ENCODE data around the gene TRIM56. TPM values are rescaled to one million over a fixed set of nuclear protein-coding genes. Genes with fewer than 3 reads are reported as not detected.

Gene TRIM56
- polyA plus RNA-seq, 1 of the 3 experiments (the other 2 are of a cell fraction): 2.5 TPM

GRCh38 chr7:101123703-101124068 is 38.4 kb downstream of the TRIM56 start:
- Histone ChIP-seq H2AFZ (ENCODE audit: low read depth) (no peak overlapping the region), H3K36me3 (replicated peaks in 1 of 2; ENCODE audit: control insufficient read depth in 1 of 2, insufficient read depth in 2 of 2, low read length in 1 of 2) (peaks cover 0 to 16% of the 10 kb centered on the region in 2 experiments), H3K9me2 (no peaks in the 10 kb centered on the region), H3K9ac (no peak overlapping the region; the same call in 1 of the 2 replicates), H3K27ac (ENCODE audit: low read depth in 2 of 2, low read length in 1 of 2) (peak overlapping the region in 1 of 2 experiments; percentile 98; a peak in 2 of 4 replicates), H3K4me1 (ENCODE audit: control insufficient read depth in 1 of 2, insufficient read depth in 2 of 2, low read depth in 1 of 2, low read length in 1 of 2) (peaks cover 14 to 52% of the 10 kb centered on the region in 2 experiments; a peak in 3 of 4 replicates), H3K9me3 (no peaks in the 10 kb centered on the region), H3F3A (replicated peaks; ENCODE audit: insufficient read depth) (peaks cover 80% of the 10 kb centered on the region), H3K27me3 (ENCODE audit: insufficient read depth) (no peaks in the 10 kb centered on the region), H3K79me2 (ENCODE audit: insufficient read depth) (peaks cover 64% of the 10 kb centered on the region), H3K4me3 (ENCODE audit: low read depth in 2 of 2, low read length in 1 of 2) (no peak overlapping the region), H4K20me1 (ENCODE audit: insufficient read depth) (peaks cover 17% of the 10 kb centered on the region), H3K4me2 (no peak overlapping the region)
- ChIA-PET POLR2A (interaction anchor here (0.7 kb wide), 1 partner anchor 10 kb away, joined by 5 read pairs; no protein-coding TSS in a partner anchor), CTCF (interaction anchor here (0.6 to 3.4 kb wide), 10 partner anchors 14 to 229 kb away, joined by 3 to 19 read pairs (median 6); no protein-coding TSS in a partner anchor)
- no peak for DNase-seq
- WGBS (ENCODE audit: low lambda C conversion rate): 83% methylated on average over 3 of the region's 3 CpGs
- TF ChIP-seq RAD21 (IDR thresholded peaks at IDR 0.05; ENCODE audit: low read length): no peak
- TF ChIP-seq TAF1 (IDR thresholded peaks at IDR 0.05; ENCODE audit: borderline replicate concordance, low read depth, low read length): no peak
- TF ChIP-seq CHD2 (IDR thresholded peaks at IDR 0.05; ENCODE audit: low read length, partially characterized antibody): no peak

DNA sequence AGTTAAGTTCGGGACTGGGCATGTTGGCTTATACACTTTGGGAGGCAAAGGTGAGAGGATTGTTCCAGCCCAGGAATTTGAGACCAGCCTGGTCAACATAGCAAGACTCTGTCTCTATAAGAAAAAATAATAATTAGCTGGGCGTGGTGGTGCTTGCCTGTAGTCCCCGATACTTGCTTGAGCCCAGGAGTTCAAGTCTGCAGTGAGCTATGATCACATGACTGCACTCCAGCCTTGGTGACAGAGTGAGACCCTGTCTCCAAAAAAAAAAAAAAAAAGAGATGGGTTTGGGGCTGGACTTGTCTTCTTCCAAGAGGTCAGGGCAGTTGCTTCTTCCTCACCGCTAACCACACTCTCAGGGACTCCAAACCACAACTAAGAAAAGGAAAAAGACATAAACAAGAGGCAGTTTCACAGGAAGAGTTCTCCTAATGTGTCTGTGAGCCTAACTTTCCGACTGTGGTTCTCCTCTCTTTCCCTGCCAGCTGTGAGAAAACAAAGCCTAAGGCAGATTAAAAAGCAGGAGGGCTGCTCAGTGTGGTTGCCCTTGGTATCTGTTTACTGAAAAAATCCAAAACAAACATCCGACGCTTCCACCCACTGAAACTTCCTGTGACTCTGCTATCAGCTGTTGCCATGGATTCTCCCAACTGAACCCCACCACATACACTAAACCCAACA is 39.2 kb downstream of the TRIM56 start:
- Histone ChIP-seq H3K79me2 (ENCODE audit: insufficient read depth) (peaks cover 64% of the 10 kb centered on the region), H2AFZ (ENCODE audit: low read depth) (no peak overlapping the region), H3K9ac (peak overlapping the region; percentile 39), H3K27ac (ENCODE audit: low read depth in 2 of 2, low read length in 1 of 2) (peak overlapping the region in 1 of 2 experiments; percentile 98; a peak in 2 of 4 replicates), H4K20me1 (ENCODE audit: insufficient read depth) (peaks cover 25% of the 10 kb centered on the region), H3K4me3 (ENCODE audit: low read depth in 2 of 2, low read length in 1 of 2) (no peak overlapping the region), H3K36me3 (replicated peaks in 1 of 2; ENCODE audit: control insufficient read depth in 1 of 2, insufficient read depth in 2 of 2, low read length in 1 of 2) (peaks cover 0 to 24% of the 10 kb centered on the region in 2 experiments), H3K4me1 (ENCODE audit: control insufficient read depth in 1 of 2, insufficient read depth in 2 of 2, low read depth in 1 of 2, low read length in 1 of 2) (peaks cover 14 to 43% of the 10 kb centered on the region in 2 experiments; a peak in 3 of 4 replicates), H3F3A (replicated peaks; ENCODE audit: insufficient read depth) (peaks cover 80% of the 10 kb centered on the region), H3K27me3 (ENCODE audit: insufficient read depth) (no peaks in the 10 kb centered on the region), H3K9me3 (no peaks in the 10 kb centered on the region), H3K9me2 (no peaks in the 10 kb centered on the region), H3K4me2 (peak overlapping the region; percentile 12; the same call in 1 of the 2 replicates)
- 73% methylated on average over 7 of the region's 7 CpGs for WGBS (ENCODE audit: low lambda C conversion rate)
- CTCF ChIA-PET: interaction anchor here (1.2 to 3.4 kb wide), 7 partner anchors 13 to 230 kb away, joined by 4 to 19 read pairs (median 8); no protein-coding TSS in a partner anchor
- DNase-seq: no peak
- TF ChIP-seq USF1 (IDR thresholded peaks at IDR 0.05; ENCODE audit: borderline replicate concordance, low read depth) (peak; percentile 37; the same call in 1 of the 2 replicates), RAD21 (IDR thresholded peaks at IDR 0.05; ENCODE audit: low read length) (no peak), FOSL2 (IDR thresholded peaks at IDR 0.05; ENCODE audit: borderline replicate concordance, low read depth) (no peak)
- POLR2A ChIA-PET: interaction anchor here (0.7 kb wide), 1 partner anchor 11 kb away, joined by 5 read pairs; no protein-coding TSS in a partner anchor

GRCh38 chr7:101125989-101126650 is 40.8 kb downstream of the TRIM56 start:
- 0 out of 2 replicates have a peak overlapping the region, but pooled peaks have one; percentile 5 for H2AFZ ChIP-seq (ENCODE audit: low read depth)
- no peak for DNase-seq
- POLR2A ChIA-PET: interaction anchor here (0.7 kb wide), 1 partner anchor 433 kb away, joined by 3 read pairs; no protein-coding TSS in a partner anchor
- TF ChIP-seq, protein P1, sequence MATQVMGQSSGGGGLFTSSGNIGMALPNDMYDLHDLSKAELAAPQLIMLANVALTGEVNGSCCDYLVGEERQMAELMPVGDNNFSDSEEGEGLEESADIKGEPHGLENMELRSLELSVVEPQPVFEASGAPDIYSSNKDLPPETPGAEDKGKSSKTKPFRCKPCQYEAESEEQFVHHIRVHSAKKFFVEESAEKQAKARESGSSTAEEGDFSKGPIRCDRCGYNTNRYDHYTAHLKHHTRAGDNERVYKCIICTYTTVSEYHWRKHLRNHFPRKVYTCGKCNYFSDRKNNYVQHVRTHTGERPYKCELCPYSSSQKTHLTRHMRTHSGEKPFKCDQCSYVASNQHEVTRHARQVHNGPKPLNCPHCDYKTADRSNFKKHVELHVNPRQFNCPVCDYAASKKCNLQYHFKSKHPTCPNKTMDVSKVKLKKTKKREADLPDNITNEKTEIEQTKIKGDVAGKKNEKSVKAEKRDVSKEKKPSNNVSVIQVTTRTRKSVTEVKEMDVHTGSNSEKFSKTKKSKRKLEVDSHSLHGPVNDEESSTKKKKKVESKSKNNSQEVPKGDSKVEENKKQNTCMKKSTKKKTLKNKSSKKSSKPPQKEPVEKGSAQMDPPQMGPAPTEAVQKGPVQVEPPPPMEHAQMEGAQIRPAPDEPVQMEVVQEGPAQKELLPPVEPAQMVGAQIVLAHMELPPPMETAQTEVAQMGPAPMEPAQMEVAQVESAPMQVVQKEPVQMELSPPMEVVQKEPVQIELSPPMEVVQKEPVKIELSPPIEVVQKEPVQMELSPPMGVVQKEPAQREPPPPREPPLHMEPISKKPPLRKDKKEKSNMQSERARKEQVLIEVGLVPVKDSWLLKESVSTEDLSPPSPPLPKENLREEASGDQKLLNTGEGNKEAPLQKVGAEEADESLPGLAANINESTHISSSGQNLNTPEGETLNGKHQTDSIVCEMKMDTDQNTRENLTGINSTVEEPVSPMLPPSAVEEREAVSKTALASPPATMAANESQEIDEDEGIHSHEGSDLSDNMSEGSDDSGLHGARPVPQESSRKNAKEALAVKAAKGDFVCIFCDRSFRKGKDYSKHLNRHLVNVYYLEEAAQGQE (IDR thresholded peaks at IDR 0.05; ENCODE audit: low read depth, low read length): 0 out of 2 replicates have a peak, but pooled peaks have one; percentile 8
- TF ChIP-seq, protein P2, sequence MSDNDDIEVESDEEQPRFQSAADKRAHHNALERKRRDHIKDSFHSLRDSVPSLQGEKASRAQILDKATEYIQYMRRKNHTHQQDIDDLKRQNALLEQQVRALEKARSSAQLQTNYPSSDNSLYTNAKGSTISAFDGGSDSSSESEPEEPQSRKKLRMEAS (IDR thresholded peaks at IDR 0.05; ENCODE audit: low read depth): peak; percentile 100
- TF ChIP-seq USF1 (IDR thresholded peaks at IDR 0.05; ENCODE audit: borderline replicate concordance, low read depth): peak; percentile 86
- TF ChIP-seq EP300 (IDR thresholded peaks at IDR 0.05; ENCODE audit: borderline replicate concordance in 1 of 2, low read depth in 1 of 2, low read length in 1 of 2): peak in 1 of 2 experiments; percentile 72; a peak in 1 of 4 replicates
- 0 out of 2 replicates have a peak, but pooled peaks have one; percentile 12 for TF ChIP-seq TEAD4 (IDR thresholded peaks at IDR 0.05; ENCODE audit: borderline replicate concordance, insufficient read depth)
- TF ChIP-seq RCOR1 (IDR thresholded peaks at IDR 0.05; ENCODE audit: low read length): no peak; the same call in 1 of the 2 replicates

More at GRCh38 chr7:101125989-101126650, 40.8 kb downstream of the TRIM56 start:
- H3K9me3 ChIP-seq: no peaks in the 10 kb centered on the region
- 33% methylated on average over 15 of the region's 15 CpGs for WGBS (ENCODE audit: low lambda C conversion rate)
- peaks cover 78% of the 10 kb centered on the region for H3K79me2 ChIP-seq (ENCODE audit: insufficient read depth)
- no peaks in the 10 kb centered on the region for H3K9me2 ChIP-seq
- H3K4me2 ChIP-seq: peak overlapping the region; percentile 96
- H3K4me3 ChIP-seq (ENCODE audit: low read depth in 2 of 2, low read length in 1 of 2): peak overlapping the region in 1 of 2 experiments; percentile 85; a peak in 2 of 4 replicates
- peaks cover 41% of the 10 kb centered on the region for H4K20me1 ChIP-seq (ENCODE audit: insufficient read depth)
- H3K9ac ChIP-seq: peak overlapping the region; percentile 95
- H3K36me3 ChIP-seq (replicated peaks in 1 of 2; ENCODE audit: control insufficient read depth in 1 of 2, insufficient read depth in 2 of 2, low read length in 1 of 2): peaks cover 4 to 40% of the 10 kb centered on the region in 2 experiments
- peak overlapping the region; percentile 61 to 98 for H3K27ac ChIP-seq (ENCODE audit: low read depth in 2 of 2, low read length in 1 of 2)
- CTCF ChIA-PET: interaction anchor here (1.0 to 4.0 kb wide), 10 partner anchors 9 to 115 kb away, joined by 3 to 34 read pairs (median 6); no protein-coding TSS in a partner anchor
- H3F3A ChIP-seq (replicated peaks; ENCODE audit: insufficient read depth): peaks cover 83% of the 10 kb centered on the region
- peaks cover 14 to 44% of the 10 kb centered on the region in 2 experiments; a peak in 3 of 4 replicates for H3K4me1 ChIP-seq (ENCODE audit: control insufficient read depth in 1 of 2, insufficient read depth in 2 of 2, low read depth in 1 of 2, low read length in 1 of 2)
- no peaks in the 10 kb centered on the region for H3K27me3 ChIP-seq (ENCODE audit: insufficient read depth)
